SKM-1 treated with dmso at 0.1 percent for 144 hours (cell line): Measurements from ENCODE around the gene NFIA.

Experiments used
- DNase-seq: peaks from one replicate; lab custom pipeline; 2025; ENCODE audit not compliant: unreplicated experiment; lab: John Stamatoyannopoulos, UW

The NFIA gene

GRCh38 chr1:61506236-61506635 lies 423.9 kb downstream of the NFIA start:
- DNase-seq = no peak

- no peak for DNase-seq
Observed at GRCh38 chr1:61506944-61507500, 424.7 kb downstream of the NFIA start.
